ENCODE results near the gene NAPB. TPM values are rescaled to one million over a fixed set of nuclear protein-coding genes. Genes with fewer than 3 reads are reported as not detected.

The NAPB gene
- total RNA-seq, 4 donors from 2014 or later = 9.0 to 23.6 (median 16.9) TPM

GRCh38 chr20:23332467-23332866 is 88.8 kb downstream of the NAPB start:
- Histone ChIP-seq H3K4me1 (no peaks in the 10 kb centered on the region), H3K36me3 (no peaks in the 10 kb centered on the region), H3K9me3 (no peaks in the 10 kb centered on the region), H3K27me3 (no peaks in the 10 kb centered on the region), H3K27ac (no peak overlapping the region), H3K4me3 (no peak overlapping the region)
- DNase-seq = no peak
- intact Hi-C loops (cut with DNase I; ENCODE audit: low total_unique reads) = no loop called here
- no peak for TF ChIP-seq POLR2A (IDR thresholded peaks at IDR 0.05)
- no peak for TF ChIP-seq CTCF (IDR thresholded peaks at IDR 0.05)

- Histone ChIP-seq H3K4me1 (no peaks in the 10 kb centered on the region), H3K27me3 (no peaks in the 10 kb centered on the region), H3K4me3 (no peak overlapping the region), H3K36me3 (no peaks in the 10 kb centered on the region), H3K27ac (no peak overlapping the region), H3K9me3 (no peaks in the 10 kb centered on the region)
- DNase-seq = no peak
- TF ChIP-seq POLR2A (IDR thresholded peaks at IDR 0.05) = no peak
- TF ChIP-seq CTCF (IDR thresholded peaks at IDR 0.05) = no peak
- intact Hi-C loops (cut with DNase I; ENCODE audit: low total_unique reads) = no loop called here
Observed at GRCh38 chr20:23331450-23332350, 89.6 kb downstream of the NAPB start.

GRCh38 chr20:23327617-23328333 is 93.5 kb downstream of the NAPB start:
- intact Hi-C loops (cut with DNase I; ENCODE audit: low total_unique reads) = no loop called here
- Histone ChIP-seq H3K4me3 (no peak overlapping the region), H3K27ac (no peak overlapping the region), H3K27me3 (no peaks in the 10 kb centered on the region), H3K9me3 (no peaks in the 10 kb centered on the region), H3K36me3 (no peaks in the 10 kb centered on the region), H3K4me1 (no peaks in the 10 kb centered on the region)
- TF ChIP-seq POLR2A (IDR thresholded peaks at IDR 0.05) (no peak), CTCF (IDR thresholded peaks at IDR 0.05) (no peak)
- DNase-seq = no peak

- Histone ChIP-seq H3K27ac (no peak overlapping the region), H3K4me1 (no peaks in the 10 kb centered on the region), H3K9me3 (no peaks in the 10 kb centered on the region), H3K4me3 (no peak overlapping the region), H3K27me3 (no peaks in the 10 kb centered on the region), H3K36me3 (no peaks in the 10 kb centered on the region)
- no peak for DNase-seq
- TF ChIP-seq CTCF (IDR thresholded peaks at IDR 0.05) (no peak), POLR2A (IDR thresholded peaks at IDR 0.05) (no peak)
- intact Hi-C loops (cut with DNase I; ENCODE audit: low total_unique reads) = no loop called here
Observed at GRCh38 chr20:23326774-23327173, 94.5 kb downstream of the NAPB start.

- Histone ChIP-seq H3K27ac (no peak overlapping the region), H3K36me3 (no peaks in the 10 kb centered on the region), H3K9me3 (no peaks in the 10 kb centered on the region), H3K4me1 (no peaks in the 10 kb centered on the region), H3K4me3 (no peak overlapping the region), H3K27me3 (no peaks in the 10 kb centered on the region)
- no peak for DNase-seq
- intact Hi-C loops (cut with DNase I; ENCODE audit: low total_unique reads) = no loop called here
- TF ChIP-seq CTCF (IDR thresholded peaks at IDR 0.05) (no peak), POLR2A (IDR thresholded peaks at IDR 0.05) (no peak)
Observed at GRCh38 chr20:23325107-23325506, 96.2 kb downstream of the NAPB start.

Measured in uterus (tissue), 4 donors.